Esophagus squamous epithelium (tissue), 4 donors: ENCODE measurements around the gene SERTAD3.

ENCODE experiments used
- CTCF ChIP-seq, 6 experiments: fragments of 450-650 bp in 4 of 6; fragments of 200-600 bp in 2 of 6; sonication (generic) in 2 of 6; IDR thresholded peaks; one replicate each; pipeline ENCODE4 v1.5.1; 2016 to 2019; ENCODE audit warnings: antibody characterized with exemption in 6 of 6, mild to moderate bottlenecking in 4 of 6, moderate library complexity in 4 of 6
- POLR2A ChIP-seq, 4 donors: fragments of 450-650 bp; IDR thresholded peaks; one replicate each; pipeline ENCODE4 v1.6.1; 2017; ENCODE audit warnings: antibody characterized with exemption in 4 of 4, mild to moderate bottlenecking in 4 of 4, moderate library complexity in 3 of 4

GRCh38 chr19:40414542-40415535, 29.3 kb downstream of the SERTAD3 start:
- no peak for TF ChIP-seq CTCF (IDR thresholded peaks at IDR 0.05)
- no peak for TF ChIP-seq POLR2A (IDR thresholded peaks at IDR 0.05)
